ENCODE data around the gene USP34. TPM values are rescaled to one million over a fixed set of nuclear protein-coding genes. Genes with fewer than 3 reads are reported as not detected.

The USP34 gene
- total and polyA plus RNA-seq, 2 experiments from 2014 or later, result 36.8 to 125 TPM

GRCh38 chr2:61416871-61417645, 53.8 kb downstream of the USP34 start:
- WGBS (ENCODE audit: low lambda C conversion rate, missing lambda C conversion rate), result 93% methylated on average over 9 of the region's 9 CpGs
- no peak for DNase-seq (ENCODE audit: low spot score)
- Histone ChIP-seq H3K27ac (no peak overlapping the region), H2AFZ (no peak overlapping the region), H4K20me1 (ENCODE audit: insufficient read depth, poor library complexity, severe bottlenecking) (peaks cover 30% of the 10 kb centered on the region), H3K9me3 (ENCODE audit: low read depth) (no peaks in the 10 kb centered on the region), H3K27me3 (no peaks in the 10 kb centered on the region), H3K4me1 (ENCODE audit: insufficient read depth) (no peaks in the 10 kb centered on the region), H3K36me3 (replicated peaks; ENCODE audit: insufficient read depth, low read depth) (no peaks in the 10 kb centered on the region), H3K79me2 (peaks cover 87% of the 10 kb centered on the region), H3K4me3 (no peak overlapping the region), H3K4me2 (no peak overlapping the region), H3K9me2 (replicated peaks; ENCODE audit: insufficient read depth) (no peaks in the 10 kb centered on the region)
- TF ChIP-seq EZH2 (IDR thresholded peaks at IDR 0.05; ENCODE audit: borderline replicate concordance) (no peak), CTCF (IDR thresholded peaks at IDR 0.05; ENCODE audit: poor library complexity) (no peak), EZH2phosphoT487 (IDR thresholded peaks at IDR 0.05; ENCODE audit: low read depth, severe bottlenecking, unreplicated experiment) (no peak)

GRCh38 chr2:61415265-61415664, 55.6 kb downstream of the USP34 start:
- Histone ChIP-seq H3K4me1 (ENCODE audit: insufficient read depth) (no peaks in the 10 kb centered on the region), H3K9me2 (replicated peaks; ENCODE audit: insufficient read depth) (no peaks in the 10 kb centered on the region), H2AFZ (no peak overlapping the region), H3K9me3 (ENCODE audit: low read depth) (no peaks in the 10 kb centered on the region), H3K36me3 (replicated peaks; ENCODE audit: insufficient read depth, low read depth) (no peaks in the 10 kb centered on the region), H3K27me3 (no peaks in the 10 kb centered on the region), H3K4me2 (no peak overlapping the region), H3K27ac (no peak overlapping the region), H3K79me2 (peaks cover 84% of the 10 kb centered on the region), H4K20me1 (ENCODE audit: insufficient read depth, poor library complexity, severe bottlenecking) (peaks cover 17% of the 10 kb centered on the region), H3K4me3 (no peak overlapping the region)
- no peak for DNase-seq (ENCODE audit: low spot score)
- no peak for TF ChIP-seq EZH2 (IDR thresholded peaks at IDR 0.05; ENCODE audit: borderline replicate concordance)
- TF ChIP-seq EZH2phosphoT487 (IDR thresholded peaks at IDR 0.05; ENCODE audit: low read depth, severe bottlenecking, unreplicated experiment), result no peak
- TF ChIP-seq CTCF (IDR thresholded peaks at IDR 0.05; ENCODE audit: poor library complexity), result no peak
- 94% methylated on average over 1 of the region's 1 CpG for WGBS (ENCODE audit: low lambda C conversion rate, missing lambda C conversion rate)

- H4K20me1 ChIP-seq (ENCODE audit: insufficient read depth, poor library complexity, severe bottlenecking), result peaks cover 14% of the 10 kb centered on the region
- H3K9me3 ChIP-seq (ENCODE audit: low read depth), result no peaks in the 10 kb centered on the region
- H2AFZ ChIP-seq, result no peak overlapping the region
- H3K36me3 ChIP-seq (replicated peaks; ENCODE audit: insufficient read depth, low read depth), result no peaks in the 10 kb centered on the region
- H3K79me2 ChIP-seq, result peaks cover 84% of the 10 kb centered on the region
- no peaks in the 10 kb centered on the region for H3K9me2 ChIP-seq (replicated peaks; ENCODE audit: insufficient read depth)
- H3K4me1 ChIP-seq (ENCODE audit: insufficient read depth), result no peaks in the 10 kb centered on the region
- H3K4me3 ChIP-seq, result no peak overlapping the region
- WGBS (ENCODE audit: low lambda C conversion rate, missing lambda C conversion rate), result 95% methylated on average over 3 of the region's 3 CpGs
- H3K27me3 ChIP-seq, result no peaks in the 10 kb centered on the region
- no peak overlapping the region for H3K27ac ChIP-seq
- no peak for DNase-seq (ENCODE audit: low spot score)
- TF ChIP-seq EZH2phosphoT487 (IDR thresholded peaks at IDR 0.05; ENCODE audit: low read depth, severe bottlenecking, unreplicated experiment) (no peak), EZH2 (IDR thresholded peaks at IDR 0.05; ENCODE audit: borderline replicate concordance) (no peak), CTCF (IDR thresholded peaks at IDR 0.05; ENCODE audit: poor library complexity) (no peak)
- no peak overlapping the region for H3K4me2 ChIP-seq
Observed at GRCh38 chr2:61414674-61415073, 56.2 kb downstream of the USP34 start.

Measured in hepatocyte (in vitro differentiated cells).